Gastroesophageal sphincter (tissue), 3 donors: ENCODE data around the gene SSNA1.

Experiments used
- EP300 ChIP-seq: sonication (generic); formaldehyde crosslinking; IDR thresholded peaks from one replicate; pipeline ENCODE4 v1.6.1; 2017; ENCODE audit warnings: antibody characterized with exemption, mild to moderate bottlenecking
- POLR2A ChIP-seq, 2 donors: fragments of 450-650 bp; IDR thresholded peaks; one replicate each; pipeline ENCODE4 v1.6.1; 2017; ENCODE audit warnings: antibody characterized with exemption in 2 of 2, mild to moderate bottlenecking in 2 of 2, moderate library complexity in 1 of 2
- POLR2AphosphoS5 ChIP-seq: sonication (generic); formaldehyde crosslinking; IDR thresholded peaks from one replicate; pipeline ENCODE4 v1.6.1; 2017; ENCODE audit warnings: antibody characterized with exemption
- TF ChIP-seq, protein P1 (sequence below), 4 experiments: fragments of 200-600 bp in 2 of 4; fragments of 450-650 bp in 2 of 4; sonication (generic) in 1 of 4; IDR thresholded peaks; one replicate each; pipeline ENCODE4 v1.5.1; 2017 to 2019; ENCODE audit warnings: antibody characterized with exemption in 4 of 4, mild to moderate bottlenecking in 2 of 4, moderate library complexity in 2 of 4

DNA sequence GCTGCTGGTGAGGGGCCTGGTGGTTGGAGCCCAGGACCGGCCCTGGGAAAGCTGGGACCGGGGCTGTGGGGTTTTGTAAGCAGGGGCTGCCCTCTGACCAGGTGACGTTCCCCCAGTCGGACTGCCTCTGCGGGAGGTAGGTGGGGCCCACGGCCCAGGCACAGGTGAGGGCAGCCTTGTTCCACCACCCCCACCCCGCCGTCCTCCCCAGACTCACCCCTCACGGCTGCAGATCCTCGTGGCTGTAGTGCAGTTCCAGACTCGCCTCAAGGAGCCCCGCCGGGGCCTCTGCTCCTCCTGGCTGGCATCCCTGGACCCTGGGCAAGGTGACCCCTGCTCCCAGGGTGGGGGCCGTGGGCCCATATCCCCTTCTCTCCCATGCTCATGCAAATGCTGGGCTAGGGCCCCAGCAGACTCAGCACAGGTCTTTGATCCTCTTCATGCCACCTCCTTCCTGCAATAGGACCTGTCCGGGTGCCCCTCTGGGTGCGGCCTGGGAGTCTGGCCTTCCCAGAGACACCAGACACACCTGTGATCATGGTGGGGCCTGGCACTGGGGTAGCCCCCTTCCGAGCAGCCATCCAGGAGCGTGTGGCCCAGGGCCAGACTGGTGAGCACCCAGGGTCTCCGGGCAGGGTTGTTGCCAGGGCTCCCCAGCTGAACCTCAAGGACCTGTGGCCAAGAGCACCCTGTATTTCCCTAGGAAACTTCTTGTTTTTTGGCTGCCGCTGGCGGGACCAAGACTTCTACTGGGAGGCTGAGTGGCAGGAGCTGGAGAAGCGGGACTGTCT is 26.9 kb downstream of the SSNA1 start:
- TF ChIP-seq POLR2AphosphoS5 (no peak), EP300 (no peak), POLR2A (IDR thresholded peaks at IDR 0.05) (no peak)
- TF ChIP-seq, protein P1, sequence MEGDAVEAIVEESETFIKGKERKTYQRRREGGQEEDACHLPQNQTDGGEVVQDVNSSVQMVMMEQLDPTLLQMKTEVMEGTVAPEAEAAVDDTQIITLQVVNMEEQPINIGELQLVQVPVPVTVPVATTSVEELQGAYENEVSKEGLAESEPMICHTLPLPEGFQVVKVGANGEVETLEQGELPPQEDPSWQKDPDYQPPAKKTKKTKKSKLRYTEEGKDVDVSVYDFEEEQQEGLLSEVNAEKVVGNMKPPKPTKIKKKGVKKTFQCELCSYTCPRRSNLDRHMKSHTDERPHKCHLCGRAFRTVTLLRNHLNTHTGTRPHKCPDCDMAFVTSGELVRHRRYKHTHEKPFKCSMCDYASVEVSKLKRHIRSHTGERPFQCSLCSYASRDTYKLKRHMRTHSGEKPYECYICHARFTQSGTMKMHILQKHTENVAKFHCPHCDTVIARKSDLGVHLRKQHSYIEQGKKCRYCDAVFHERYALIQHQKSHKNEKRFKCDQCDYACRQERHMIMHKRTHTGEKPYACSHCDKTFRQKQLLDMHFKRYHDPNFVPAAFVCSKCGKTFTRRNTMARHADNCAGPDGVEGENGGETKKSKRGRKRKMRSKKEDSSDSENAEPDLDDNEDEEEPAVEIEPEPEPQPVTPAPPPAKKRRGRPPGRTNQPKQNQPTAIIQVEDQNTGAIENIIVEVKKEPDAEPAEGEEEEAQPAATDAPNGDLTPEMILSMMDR (IDR thresholded peaks at IDR 0.05), result no peak
